ENCODE data around the gene STUM. TPM values are rescaled to one million over a fixed set of nuclear protein-coding genes. Genes with fewer than 3 reads are reported as not detected.

The STUM gene
- total RNA-seq, 4 donors from 2014 or later, result 0.15 to 3.2 (median 0.34) TPM

DNA sequence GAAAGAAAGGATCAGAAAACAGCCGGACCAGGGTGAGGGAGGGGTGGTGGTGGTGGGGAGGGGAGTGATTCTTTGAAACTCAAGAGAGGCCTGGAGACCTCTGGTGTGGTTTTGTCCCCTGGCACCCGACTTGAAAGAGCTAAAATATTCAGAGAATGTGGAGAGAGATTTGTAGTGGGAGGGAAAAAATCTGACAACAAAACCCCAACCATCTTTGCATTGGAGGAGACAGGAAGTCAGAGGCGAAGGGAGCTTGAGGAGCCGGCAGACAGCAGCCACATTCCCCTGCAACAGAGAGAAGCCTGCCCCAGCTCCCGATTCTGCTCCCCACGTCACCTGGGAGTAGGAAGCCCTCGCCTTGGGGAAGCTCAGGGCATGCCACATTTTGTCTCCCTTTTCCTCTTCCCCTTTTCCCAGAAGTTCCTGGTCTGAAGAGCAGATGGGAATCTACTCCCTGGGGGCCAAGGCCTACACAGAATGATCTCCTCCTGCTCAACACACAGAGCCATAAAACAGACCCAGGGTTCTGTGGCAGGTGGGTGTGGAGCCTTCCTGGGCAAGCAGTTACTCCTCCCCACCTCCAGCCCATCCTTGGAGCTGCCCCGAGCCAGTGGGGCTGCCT, 105.6 kb downstream of the STUM start:
- TF ChIP-seq, protein P1, sequence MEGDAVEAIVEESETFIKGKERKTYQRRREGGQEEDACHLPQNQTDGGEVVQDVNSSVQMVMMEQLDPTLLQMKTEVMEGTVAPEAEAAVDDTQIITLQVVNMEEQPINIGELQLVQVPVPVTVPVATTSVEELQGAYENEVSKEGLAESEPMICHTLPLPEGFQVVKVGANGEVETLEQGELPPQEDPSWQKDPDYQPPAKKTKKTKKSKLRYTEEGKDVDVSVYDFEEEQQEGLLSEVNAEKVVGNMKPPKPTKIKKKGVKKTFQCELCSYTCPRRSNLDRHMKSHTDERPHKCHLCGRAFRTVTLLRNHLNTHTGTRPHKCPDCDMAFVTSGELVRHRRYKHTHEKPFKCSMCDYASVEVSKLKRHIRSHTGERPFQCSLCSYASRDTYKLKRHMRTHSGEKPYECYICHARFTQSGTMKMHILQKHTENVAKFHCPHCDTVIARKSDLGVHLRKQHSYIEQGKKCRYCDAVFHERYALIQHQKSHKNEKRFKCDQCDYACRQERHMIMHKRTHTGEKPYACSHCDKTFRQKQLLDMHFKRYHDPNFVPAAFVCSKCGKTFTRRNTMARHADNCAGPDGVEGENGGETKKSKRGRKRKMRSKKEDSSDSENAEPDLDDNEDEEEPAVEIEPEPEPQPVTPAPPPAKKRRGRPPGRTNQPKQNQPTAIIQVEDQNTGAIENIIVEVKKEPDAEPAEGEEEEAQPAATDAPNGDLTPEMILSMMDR (IDR thresholded peaks at IDR 0.05), result no peak
- TF ChIP-seq POLR2A (IDR thresholded peaks at IDR 0.05), result no peak
- H3K9me3 ChIP-seq, result no peaks in the 10 kb centered on the region
- H3K36me3 ChIP-seq, result no peaks in the 10 kb centered on the region
- H3K4me3 ChIP-seq, result no peak overlapping the region
- H3K27me3 ChIP-seq, result no peaks in the 10 kb centered on the region
- H3K4me1 ChIP-seq, result peaks cover 0 to 72% (median 50%) of the 10 kb centered on the region in 3 donors
- 34 to 62% methylated on average over 7 to 8 of the region's 8 CpGs for WGBS, 2 donors
- intact Hi-C loops (cut with DNase I), result no loop called here
- DNase-seq, result no peak
- H3K27ac ChIP-seq, result peak overlapping the region in 1 of 4 donors; percentile 61

DNA sequence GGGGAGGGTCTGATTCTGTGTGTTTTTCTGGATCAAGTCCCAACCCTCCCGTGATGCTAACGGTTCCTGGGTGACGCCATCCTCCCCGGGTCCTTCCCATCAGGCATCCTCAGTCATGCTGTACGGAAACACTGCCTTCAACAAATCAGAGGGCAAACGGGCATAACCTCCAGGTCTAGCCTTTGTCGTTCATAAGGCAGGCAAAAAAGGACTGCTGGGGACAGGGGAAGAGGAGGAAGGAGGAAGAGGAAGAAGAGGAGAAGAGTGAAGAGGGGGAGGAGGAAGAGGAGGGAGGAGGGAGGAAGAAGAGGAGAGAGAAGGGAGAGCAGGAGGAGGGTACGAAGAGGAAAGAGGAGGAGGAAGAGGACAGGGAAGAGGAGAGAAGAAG, 106.1 kb downstream of the STUM start:
- TF ChIP-seq, protein P1 (IDR thresholded peaks at IDR 0.05), result no peak
- TF ChIP-seq POLR2A (IDR thresholded peaks at IDR 0.05), result no peak
- Histone ChIP-seq H3K36me3 (no peaks in the 10 kb centered on the region), H3K27ac (peak overlapping the region in 1 of 4 donors; percentile 61), H3K4me1 (peaks cover 0 to 77% (median 55%) of the 10 kb centered on the region in 3 donors), H3K27me3 (no peaks in the 10 kb centered on the region), H3K9me3 (no peaks in the 10 kb centered on the region), H3K4me3 (no peak overlapping the region)
- 41 to 55% methylated on average over 5 to 7 of the region's 8 CpGs for WGBS, 2 donors
- intact Hi-C loops (cut with DNase I), result no loop called here
- DNase-seq, result no peak

- Histone ChIP-seq H3K27me3 (no peaks in the 10 kb centered on the region), H3K4me1 (peaks cover 0 to 84% (median 63%) of the 10 kb centered on the region in 3 donors), H3K4me3 (no peak overlapping the region), H3K36me3 (no peaks in the 10 kb centered on the region), H3K27ac (peak overlapping the region in 1 of 4 donors; percentile 63), H3K9me3 (no peaks in the 10 kb centered on the region)
- 78 to 82% methylated on average over 5 to 9 of the region's 12 CpGs for WGBS, 2 donors
- DNase-seq, result no peak
- intact Hi-C loops (cut with DNase I), result no loop called here
- TF ChIP-seq, protein P1 (IDR thresholded peaks at IDR 0.05), result no peak
Observed at GRCh38 chr1:226655251-226656163, 106.9 kb downstream of the STUM start.

GRCh38 chr1:226656201-226656600, 107.6 kb downstream of the STUM start:
- 27 to 53% methylated on average over 2 to 3 of the region's 4 CpGs for WGBS, 2 donors

More at GRCh38 chr1:226656201-226656600, 107.6 kb downstream of the STUM start:
- DNase-seq, result no peak
- Histone ChIP-seq H3K4me1 (peaks cover 0 to 84% (median 70%) of the 10 kb centered on the region in 3 donors), H3K9me3 (no peaks in the 10 kb centered on the region), H3K27me3 (no peaks in the 10 kb centered on the region), H3K27ac (peak overlapping the region in 1 of 4 donors; percentile 63), H3K4me3 (no peak overlapping the region), H3K36me3 (no peaks in the 10 kb centered on the region)
- no peak for TF ChIP-seq POLR2A (IDR thresholded peaks at IDR 0.05)
- TF ChIP-seq, protein P1 (IDR thresholded peaks at IDR 0.05), result no peak
- intact Hi-C loops (cut with DNase I), result no loop called here
